Measurements from ENCODE around the gene ATP6V0A4. TPM values are rescaled to one million over a fixed set of nuclear protein-coding genes. Genes with fewer than 3 reads are reported as not detected.

Gene ATP6V0A4
- total RNA-seq, 4 donors from 2014 or later: not detected

GRCh38 chr7:138822867-138823535 lies 25.0 kb upstream of the ATP6V0A4 start:
- Histone ChIP-seq H3K36me3 (no peaks in the 10 kb centered on the region), H3K4me3 (no peak overlapping the region), H3K27ac (no peak overlapping the region), H3K27me3 (no peaks in the 10 kb centered on the region), H3K4me1 (no peaks in the 10 kb centered on the region), H3K9me3 (no peaks in the 10 kb centered on the region)
- DNase-seq: no peak
- TF ChIP-seq POLR2A (IDR thresholded peaks at IDR 0.05): no peak
- no peak for TF ChIP-seq CTCF (IDR thresholded peaks at IDR 0.05 in 4 of 5, conservative IDR thresholded peaks at IDR 0.05 in 1 of 5)
- intact Hi-C loops (cut with DNase I; ENCODE audit: low total_unique reads): no loop called here
- in situ Hi-C loops (cut with MboI; ENCODE audit: low sequenced_read_pairs in 4 of 4): no loop called here
- ATAC-seq: no peak

GRCh38 chr7:138821912-138822311 lies 23.9 kb upstream of the ATP6V0A4 start:
- Histone ChIP-seq H3K27me3 (no peaks in the 10 kb centered on the region), H3K4me1 (no peaks in the 10 kb centered on the region), H3K4me3 (no peak overlapping the region), H3K27ac (no peak overlapping the region), H3K36me3 (no peaks in the 10 kb centered on the region), H3K9me3 (no peaks in the 10 kb centered on the region)
- in situ Hi-C loops (cut with MboI; ENCODE audit: low sequenced_read_pairs in 4 of 4): no loop called here
- DNase-seq (no peak), ATAC-seq (no peak)
- intact Hi-C loops (cut with DNase I; ENCODE audit: low total_unique reads): no loop called here
- TF ChIP-seq POLR2A (IDR thresholded peaks at IDR 0.05) (no peak), CTCF (IDR thresholded peaks at IDR 0.05 in 4 of 5, conservative IDR thresholded peaks at IDR 0.05 in 1 of 5) (no peak)

GRCh38 chr7:138819625-138820024 lies 21.6 kb upstream of the ATP6V0A4 start:
- intact Hi-C loops (cut with DNase I; ENCODE audit: low total_unique reads) (no loop called here), in situ Hi-C loops (cut with MboI; ENCODE audit: low sequenced_read_pairs in 4 of 4) (no loop called here)
- no peak overlapping the region for H3K27ac ChIP-seq
- H3K9me3 ChIP-seq: no peaks in the 10 kb centered on the region
- DNase-seq (no peak), ATAC-seq (no peak)
- no peaks in the 10 kb centered on the region for H3K36me3 ChIP-seq
- no peak overlapping the region for H3K4me3 ChIP-seq
- H3K4me1 ChIP-seq: no peaks in the 10 kb centered on the region
- no peaks in the 10 kb centered on the region for H3K27me3 ChIP-seq
- TF ChIP-seq POLR2A (IDR thresholded peaks at IDR 0.05) (no peak), CTCF (IDR thresholded peaks at IDR 0.05 in 4 of 5, conservative IDR thresholded peaks at IDR 0.05 in 1 of 5) (no peak)

GRCh38 chr7:138816650-138817049 lies 18.7 kb upstream of the ATP6V0A4 start:
- no peaks in the 10 kb centered on the region for H3K9me3 ChIP-seq
- no peaks in the 10 kb centered on the region for H3K4me1 ChIP-seq
- H3K27me3 ChIP-seq: no peaks in the 10 kb centered on the region
- TF ChIP-seq CTCF (IDR thresholded peaks at IDR 0.05 in 4 of 5, conservative IDR thresholded peaks at IDR 0.05 in 1 of 5) (no peak), POLR2A (IDR thresholded peaks at IDR 0.05) (no peak)
- in situ Hi-C loops (cut with MboI; ENCODE audit: low sequenced_read_pairs in 4 of 4) (no loop called here), intact Hi-C loops (cut with DNase I; ENCODE audit: low total_unique reads) (no loop called here)
- ATAC-seq: no peak
- H3K27ac ChIP-seq: no peak overlapping the region
- no peaks in the 10 kb centered on the region for H3K36me3 ChIP-seq
- no peak overlapping the region for H3K4me3 ChIP-seq
- DNase-seq: no peak

- no peak overlapping the region for H3K27ac ChIP-seq
- intact Hi-C loops (cut with DNase I; ENCODE audit: low total_unique reads): no loop called here
- no peak for DNase-seq
- TF ChIP-seq CTCF (IDR thresholded peaks at IDR 0.05 in 4 of 5, conservative IDR thresholded peaks at IDR 0.05 in 1 of 5) (no peak), POLR2A (IDR thresholded peaks at IDR 0.05) (no peak)
- in situ Hi-C loops (cut with MboI; ENCODE audit: low sequenced_read_pairs in 4 of 4): no loop called here
- H3K27me3 ChIP-seq: no peaks in the 10 kb centered on the region
- no peak overlapping the region for H3K4me3 ChIP-seq
- H3K36me3 ChIP-seq: no peaks in the 10 kb centered on the region
- ATAC-seq: no peak
- H3K9me3 ChIP-seq: no peaks in the 10 kb centered on the region
- no peaks in the 10 kb centered on the region for H3K4me1 ChIP-seq
Measured at GRCh38 chr7:138814816-138815332, 16.9 kb upstream of the ATP6V0A4 start.
